Measurements from ENCODE around the gene GULP1. TPM values are rescaled to one million over a fixed set of nuclear protein-coding genes. Genes with fewer than 3 reads are reported as not detected.

GULP1 gene
- total and polyA plus RNA-seq, 2 of the 13 experiments (the other 11 are each of a cell fraction or from before 2014, with no cell fraction given) = 0.15 TPM; not detected in 1

GRCh38 chr2:188274274-188274673 lies 17.4 kb upstream of the GULP1 start:
- Histone ChIP-seq H3K4me2 (ENCODE audit: low read depth, low read length) (no peak overlapping the region), H2AFZ (ENCODE audit: low read length) (no peak overlapping the region), H3K79me2 (ENCODE audit: insufficient read depth, low read length) (no peaks in the 10 kb centered on the region), H3K36me3 (replicated peaks in 1 of 2; ENCODE audit: control insufficient read depth in 1 of 2, insufficient read depth in 2 of 2, low read length in 2 of 2) (no peaks in the 10 kb centered on the region), H3K9me3 (ENCODE audit: low read length) (no peaks in the 10 kb centered on the region), H3K27me3 (ENCODE audit: control insufficient read depth in 1 of 2, insufficient read depth in 2 of 2, low read length in 2 of 2) (0 out of 5 replicates have a peak, but pooled peaks cover 0 to 4% of the 10 kb centered on the region in 2 experiments), H4K20me1 (ENCODE audit: insufficient read depth, low read length) (no peaks in the 10 kb centered on the region), H3K9ac (ENCODE audit: insufficient read depth, low read depth, low read length) (no peak overlapping the region), H3K4me3 (replicated peaks in 1 of 3; ENCODE audit: insufficient read depth in 1 of 3, low read depth in 2 of 3, low read length in 3 of 3) (no peak overlapping the region), H3K27ac (ENCODE audit: extremely low read length, insufficient read depth, low read length) (no peak overlapping the region), H3K4me1 (ENCODE audit: insufficient read depth, low read length) (no peaks in the 10 kb centered on the region)
- ATAC-seq = no peak
- FAIRE-seq = no peak
- WGBS (ENCODE audit: low lambda C conversion rate) = 3% methylated on average over 2 of the region's 2 CpGs
- TF ChIP-seq SKIL (CRISPR knock-in tag; IDR thresholded peaks at IDR 0.05; ENCODE audit: borderline replicate concordance) (no peak), HNF1A (IDR thresholded peaks at IDR 0.05; ENCODE audit: low read depth) (no peak), HNF1A (CRISPR knock-in tag; IDR thresholded peaks at IDR 0.05; ENCODE audit: borderline replicate concordance) (no peak), ZNF605 (CRISPR knock-in tag; IDR thresholded peaks at IDR 0.05) (no peak), DBP (CRISPR knock-in tag; IDR thresholded peaks at IDR 0.05; ENCODE audit: not compliant biosample characterization) (no peak), ZNF354B (CRISPR knock-in tag; IDR thresholded peaks at IDR 0.05) (no peak), HHEX (CRISPR knock-in tag; IDR thresholded peaks at IDR 0.05) (no peak)
- intact Hi-C loops (cut with micrococcal nuclease; ENCODE audit: unreplicated experiment) = no loop called here
- DNase-seq (ENCODE audit: low spot score) = no peak
- CTCF ChIA-PET (ENCODE audit: low intra/inter-chr PET ratio, low total read pairs) = no interaction called here
- in situ Hi-C loops (cut with HindIII; ENCODE audit: extremely low pct_ligation_motif_present, low pct_unique_long_range_greater_than_20kb) = no loop called here
- BruUV-seq (replicated peaks) = no TSS peak
- POLR2A ChIA-PET = no interaction called here

All from HepG2 (cell line).